Aorta (tissue), 5 donors: ENCODE results near the gene CDCA5. TPM values are rescaled to one million over a fixed set of nuclear protein-coding genes. Genes with fewer than 3 reads are reported as not detected.
"Not testable (repeated sequence)": the region's sequence is repeated elsewhere in the genome, so short reads cannot be mapped to it uniquely, and the experiment has no call there.

Source experiments
- ATAC-seq: fragments of 200-7000 bp; cut with Tn5 transposase; one replicate; pipeline ENCODE4 v1.9.1; 2022; ENCODE audit warnings: moderate library complexity; ENCODE audit not compliant: low FRiP score
- DNase-seq, 2 donors: peaks; one replicate each; pipeline ENCODE4 v3.0.0-alpha.2; 2020
- H3K27ac ChIP-seq, 2 donors: one replicate each; pipeline ENCODE4 v1.5.1; 2013; ENCODE audit warnings: low read length in 2 of 2, mild to moderate bottlenecking in 2 of 2, moderate library complexity in 2 of 2, control low read depth in 1 of 2, inconsistent platforms in 1 of 2, low read depth in 1 of 2
- H3K27me3 ChIP-seq, 2 donors: one replicate each; pipeline ENCODE4 v1.6.1; 2013; ENCODE audit warnings: control low read depth in 1 of 2, low read length in 1 of 2, mild to moderate bottlenecking in 1 of 2, moderate library complexity in 1 of 2; ENCODE audit not compliant: insufficient read depth in 2 of 2, control insufficient read depth in 1 of 2
- H3K36me3 ChIP-seq, 2 donors: one replicate each; pipeline ENCODE4 v1.6.1; 2013; ENCODE audit warnings: control low read depth in 1 of 2, low read length in 1 of 2, mild to moderate bottlenecking in 1 of 2; ENCODE audit not compliant: insufficient read depth in 2 of 2, control insufficient read depth in 1 of 2
- H3K4me1 ChIP-seq, 2 donors: one replicate each; pipeline ENCODE4 v1.6.1; 2013; ENCODE audit warnings: low read length in 2 of 2, control low read depth in 1 of 2, mild to moderate bottlenecking in 1 of 2, moderate library complexity in 1 of 2; ENCODE audit not compliant: insufficient read depth in 2 of 2, control insufficient read depth in 1 of 2
- H3K4me3 ChIP-seq, 2 donors: one replicate each; pipeline ENCODE4 v1.5.1; 2013; ENCODE audit warnings: low read length in 2 of 2, control low read depth in 1 of 2, mild to moderate bottlenecking in 1 of 2
- H3K9me3 ChIP-seq: one replicate; pipeline ENCODE4 v1.6.1; 2013; ENCODE audit warnings: mild to moderate bottlenecking, low read length; ENCODE audit not compliant: control insufficient read depth
- WGBS, 2 donors: extraction: QIAGEN DNeasy Blood & Tissue Kit; methylation state at CpG; one replicate each; pipeline ENCODE4 v1.1.7; 2013; 5-methylcytosine and 5-hydroxymethylcytosine counted together
- intact Hi-C, 2 donors: fragments of 100-400 bp; cut with DNase I; formaldehyde crosslinking; loops; one replicate each; pipeline versions ENCODE4 v1.14.2 to v1.15.0; 2022
- polyA plus RNA-seq, 2 donors: library from polyadenylated mRNA; stranded (reverse); fragments of 200-250 nt; gene quantifications; one replicate each; pipeline ENCODE4 v1.2.3, GENCODE V29; 2013
- total RNA-seq, 2 donors: library from RNA; stranded (reverse); fragmentation: NEBNext Ultra II Directional; extraction: Animal tissue kit (Norgen Biotek cat#: 25700); gene quantifications; one replicate each; pipeline ENCODE4 v1.2.1, GENCODE V29; 2021
- donor health status: healthy with polysubstance abuse.
- donor health status: Bipolar disorder and iron deficiency.
- donor health status: DM: no; HTN: no; CAD: no.
- donor health status: DM: no; HTN: no; CAD: no.
- donor health status: DM: yes; HTN: yes; CAD: no.

The CDCA5 gene
- total and polyA plus RNA-seq, 4 donors, result 0.81 to 2.5 (median 1.0) TPM

DNA sequence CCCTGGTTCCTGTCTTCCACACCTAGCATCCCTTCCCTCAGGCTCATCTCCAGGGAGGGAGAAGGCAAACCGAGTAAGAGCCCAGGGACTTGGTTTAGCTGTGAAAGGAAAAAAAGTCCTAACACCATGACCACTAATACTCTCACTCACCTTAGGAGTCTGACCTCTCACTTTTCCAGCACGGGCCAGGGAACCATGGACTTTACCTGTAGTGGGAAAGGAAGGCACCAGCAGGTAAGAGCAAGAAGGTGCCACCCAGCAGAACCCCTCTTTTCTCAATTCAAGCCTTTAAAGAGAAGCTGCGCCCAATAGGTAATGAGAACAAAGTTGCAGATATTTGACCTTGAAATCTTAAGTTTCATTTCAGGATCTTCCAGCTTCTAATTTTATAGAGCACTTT, 37.0 kb upstream of the CDCA5 start:
- ATAC-seq (no peak), DNase-seq (no peak)
- Histone ChIP-seq H3K36me3 (no peaks in the 10 kb centered on the region), H3K27me3 (no peaks in the 10 kb centered on the region), H3K4me3 (peak overlapping the region in 1 of 2 donors; percentile 82), H3K9me3 (no peaks in the 10 kb centered on the region), H3K27ac (no peak overlapping the region), H3K4me1 (no peaks in the 10 kb centered on the region)
- intact Hi-C loops, result loop anchor here in 1 of 2 donors (5.0 kb wide), 1 partner anchor 39 kb away; the partner anchor contains the start of genes CDCA5 and ZFPL1
- WGBS, 2 donors, result 83 to 84% methylated on average over 3 of the region's 3 CpGs

DNA sequence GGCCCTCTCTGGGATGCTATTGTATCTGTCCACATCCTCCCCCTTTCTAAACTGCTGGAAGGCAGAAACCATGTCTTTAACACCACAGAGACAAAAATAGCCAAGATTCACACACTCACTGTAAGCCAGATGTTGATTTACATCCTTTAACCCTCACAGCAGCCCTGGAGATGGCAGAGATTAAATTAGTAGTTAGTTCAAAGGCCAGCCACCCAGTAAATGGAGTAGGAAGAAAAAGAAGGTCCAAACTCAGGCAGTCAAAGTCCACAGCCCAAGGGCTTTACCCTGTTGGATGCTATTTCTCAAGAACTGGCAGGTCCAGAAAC, 35.8 kb upstream of the CDCA5 start:
- Histone ChIP-seq H3K27ac (no peak overlapping the region), H3K9me3 (no peaks in the 10 kb centered on the region), H3K4me3 (no peak overlapping the region), H3K36me3 (no peaks in the 10 kb centered on the region), H3K27me3 (no peaks in the 10 kb centered on the region), H3K4me1 (no peaks in the 10 kb centered on the region)
- DNase-seq (no peak), ATAC-seq (no peak)
- intact Hi-C loops, result loop anchor here in 1 of 2 donors (5.0 kb wide), 1 partner anchor 107 kb away; the partner anchor contains the start of gene ARL2

DNA sequence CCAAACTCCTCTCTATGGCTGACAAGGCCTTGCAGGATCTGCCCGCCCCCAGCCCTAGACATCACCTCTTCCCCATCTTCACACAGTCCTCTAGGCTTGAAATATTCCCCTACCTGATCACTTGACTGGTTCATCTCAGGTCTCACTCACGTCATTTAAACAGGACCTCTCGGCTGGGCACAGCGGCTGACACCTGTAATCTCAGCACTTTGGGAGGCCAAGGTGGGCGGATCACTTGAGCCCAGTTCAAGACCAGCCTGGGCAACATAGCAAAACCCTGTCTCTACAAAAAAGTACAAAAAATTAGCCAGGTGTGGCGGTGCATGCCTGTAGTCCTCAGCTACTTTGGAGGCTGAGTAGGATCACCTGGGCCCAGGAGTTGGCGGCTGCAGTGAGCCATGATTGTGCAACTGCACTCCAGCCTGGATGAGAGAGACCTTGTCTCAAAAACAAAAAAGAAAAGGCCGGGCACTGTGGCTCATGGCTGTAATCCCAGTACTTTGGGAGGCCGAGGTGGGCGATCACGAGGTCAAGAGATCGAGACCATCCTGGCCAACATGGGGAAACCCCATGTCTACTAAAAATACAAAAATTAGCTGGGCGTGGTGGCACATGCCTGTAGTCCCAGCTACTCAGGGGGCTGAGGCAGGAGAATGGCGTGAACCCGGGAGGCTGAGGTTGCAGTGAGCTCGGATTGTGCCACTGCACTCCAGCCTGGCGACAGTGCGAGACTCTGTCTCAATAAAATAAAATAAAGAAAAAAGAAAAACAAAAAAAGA, 35.2 kb upstream of the CDCA5 start:
- WGBS, 2 donors, result 86 to 88% methylated on average over 18 of the region's 18 CpGs
- not testable (repeated sequence) for H3K9me3 ChIP-seq, ATAC-seq, H3K4me1 ChIP-seq, H3K36me3 ChIP-seq, H3K27ac ChIP-seq, H3K4me3 ChIP-seq, H3K27me3 ChIP-seq, DNase-seq
- intact Hi-C loops, result loop anchor here in 1 of 2 donors (5.0 kb wide), 1 partner anchor 107 kb away; the partner anchor contains the start of gene ARL2

DNA sequence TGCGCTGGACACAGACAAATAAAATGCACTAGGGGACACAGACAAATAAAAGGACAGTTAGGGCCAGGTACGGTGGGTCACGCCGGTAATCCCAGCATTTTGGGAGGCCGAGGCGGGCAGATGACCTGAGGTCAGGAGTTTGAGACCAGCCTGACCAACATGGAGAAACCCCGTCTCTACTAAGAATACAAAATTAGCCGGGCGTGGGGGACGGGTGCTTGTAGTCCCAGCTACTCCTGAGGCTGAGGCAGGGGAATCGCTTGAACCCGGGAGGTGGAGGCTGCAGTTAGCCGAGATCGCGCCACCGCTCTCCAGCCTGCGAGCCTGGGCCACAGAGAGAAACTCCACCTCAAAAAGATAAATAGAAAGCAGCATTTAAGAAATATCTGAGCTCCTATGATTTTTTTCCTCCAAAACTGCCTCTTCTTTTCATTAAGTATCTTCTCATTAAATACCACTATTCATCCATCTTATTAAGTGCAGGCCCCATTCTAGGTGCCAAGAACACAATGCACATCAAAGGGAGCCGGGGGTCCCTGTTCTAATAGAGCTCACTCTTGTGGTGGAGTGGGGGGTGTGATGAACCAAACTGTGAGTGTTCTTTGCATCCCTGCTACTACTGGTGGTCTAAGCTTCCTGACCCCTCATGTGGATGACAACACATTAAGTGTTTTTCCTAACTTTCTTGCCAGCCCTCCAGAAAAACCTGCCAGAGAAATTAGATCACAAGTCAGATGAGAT, 34.4 kb upstream of the CDCA5 start:
- H3K27ac ChIP-seq, result no peak overlapping the region
- H3K4me1 ChIP-seq, result no peaks in the 10 kb centered on the region
- peak in 1 of 2 donors; percentile 74 for DNase-seq
- no peaks in the 10 kb centered on the region for H3K36me3 ChIP-seq
- H3K9me3 ChIP-seq, result no peaks in the 10 kb centered on the region
- intact Hi-C loops, result loop anchor here in 1 of 2 donors (5.0 kb wide), 1 partner anchor 106 kb away; the partner anchor contains the start of gene ARL2
- no peaks in the 10 kb centered on the region for H3K27me3 ChIP-seq
- H3K4me3 ChIP-seq, result no peak overlapping the region
- no peak for ATAC-seq
- 76 to 79% methylated on average over 18 of the region's 18 CpGs for WGBS, 2 donors

DNA sequence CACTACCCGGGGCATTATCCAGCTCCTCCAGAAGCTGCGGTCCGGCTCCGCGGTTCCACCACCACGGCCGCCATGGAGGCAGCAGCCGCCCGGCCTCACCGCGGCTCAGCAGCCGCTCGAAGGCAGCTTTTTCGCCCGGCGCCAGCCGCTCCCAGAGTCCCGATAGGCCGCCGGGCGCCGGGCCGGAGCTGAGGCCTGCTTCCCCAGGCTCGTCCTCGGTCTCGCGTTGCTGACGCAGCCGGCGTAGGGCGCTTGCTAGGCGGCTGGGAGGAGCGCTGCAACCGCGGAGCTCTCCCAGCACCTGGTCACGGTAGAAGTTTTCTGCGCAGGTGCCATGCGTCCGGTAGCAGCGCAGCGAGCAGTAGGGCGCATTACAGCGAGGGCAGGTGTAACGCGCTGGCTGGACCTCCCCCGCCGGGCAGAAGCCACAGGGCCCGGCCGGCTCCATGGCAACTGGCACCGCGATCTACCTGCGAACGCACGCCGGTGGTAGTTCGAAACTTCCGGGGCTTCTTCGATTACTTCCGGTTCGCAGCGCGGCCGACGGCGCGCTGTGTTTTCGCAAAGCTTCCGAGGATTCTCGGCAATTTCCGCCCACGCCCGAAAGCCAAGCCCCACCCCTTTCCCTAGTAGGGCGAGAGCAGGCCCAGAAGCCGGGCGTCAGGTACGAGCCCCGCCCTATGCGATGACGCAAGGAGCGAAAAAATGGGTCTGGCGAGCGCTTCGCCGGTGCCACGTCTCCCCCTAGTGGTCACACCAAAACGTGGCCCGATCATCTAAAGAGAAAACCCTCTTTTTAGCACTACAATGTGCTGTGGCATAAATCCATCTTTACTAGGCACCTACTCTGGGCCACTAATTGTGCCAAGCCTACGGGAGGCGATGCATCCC, 33.6 kb upstream of the CDCA5 start, which contains the start of gene ZNHIT2:
ZNHIT2 (minus strand) TSS at position 496 of the 891 bp plus-strand sequence; CDS start at position 448, 48 bp downstream.
- H3K4me3 ChIP-seq, result peak within 1 kb of the TSS; percentile 70 to 80
- ATAC-seq, result peak; percentile 93
- no peaks in the 10 kb centered on the region for H3K9me3 ChIP-seq
- H3K27me3 ChIP-seq, result no peaks in the 10 kb centered on the region
- H3K4me1 ChIP-seq, result no peaks in the 10 kb centered on the region
- peak within 1 kb of the TSS in 1 of 2 donors; percentile 71 for H3K27ac ChIP-seq
- intact Hi-C loops, result loop anchor here (2.0 to 5.0 kb wide), 3 partner anchors 63 to 105 kb away; partner anchors contain the start of genes ARL2 (in 2 of the 2) and CAPN1 (in 1 of the 2)
- WGBS, 2 donors, result 0% methylated on average over 87 to 89 of the region's 89 CpGs
- peak; percentile 100 for DNase-seq
- no peaks in the 10 kb centered on the region for H3K36me3 ChIP-seq

DNA sequence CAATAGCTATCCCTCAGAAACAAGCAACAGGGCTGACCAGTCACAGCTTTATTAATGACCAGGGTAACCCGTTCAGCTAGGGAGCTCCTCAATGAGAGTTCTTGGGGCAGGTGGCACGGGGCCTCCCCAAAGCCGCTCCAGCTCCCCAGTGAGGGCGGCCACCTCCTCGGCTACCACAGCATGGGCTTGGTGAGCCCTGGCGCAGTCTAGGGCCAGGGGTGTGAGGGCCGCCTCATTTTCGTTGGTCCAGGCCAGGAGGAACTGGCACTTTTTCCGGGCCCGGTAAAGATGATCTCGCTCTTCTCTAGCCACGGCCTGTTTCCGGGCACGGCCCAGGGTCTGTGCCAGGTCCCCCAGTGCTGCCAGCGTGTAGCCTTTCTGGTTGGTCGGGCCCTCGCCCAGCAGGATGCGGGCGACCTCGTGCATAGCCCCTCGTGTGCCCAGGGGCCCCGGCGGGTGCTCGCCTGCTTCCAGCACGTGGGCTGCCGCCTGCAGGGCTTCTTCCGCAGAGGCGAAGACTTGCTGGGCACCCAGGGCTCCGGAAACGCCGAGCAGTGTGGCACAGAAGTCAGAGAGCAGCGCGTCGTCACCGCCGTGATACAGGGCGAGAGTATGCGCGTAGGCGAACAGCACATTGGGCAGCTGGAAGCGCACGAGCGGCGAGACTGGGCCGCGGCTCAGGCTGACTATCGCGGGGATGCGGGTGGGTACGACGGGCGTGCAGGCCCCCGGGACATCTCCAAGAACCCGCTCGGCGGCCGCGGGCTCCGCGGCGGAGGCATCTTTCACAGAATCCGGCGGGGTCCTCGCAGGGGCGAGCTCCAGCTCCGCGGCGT, 32.7 kb upstream of the CDCA5 start:
- Histone ChIP-seq H3K27ac (peak overlapping the region in 1 of 2 donors; percentile 71), H3K9me3 (no peaks in the 10 kb centered on the region), H3K4me3 (peak overlapping the region; percentile 70 to 80), H3K4me1 (no peaks in the 10 kb centered on the region), H3K36me3 (no peaks in the 10 kb centered on the region), H3K27me3 (no peaks in the 10 kb centered on the region)
- ATAC-seq (no peak), DNase-seq (peak in 1 of 2 donors; percentile 86)
- 13 to 14% methylated on average over 68 of the region's 68 CpGs for WGBS, 2 donors
- intact Hi-C loops, result loop anchor here (2.0 to 5.0 kb wide), 3 partner anchors 64 to 104 kb away; partner anchors contain the start of genes ARL2 (in 2 of the 2) and CAPN1 (in 1 of the 2)

DNA sequence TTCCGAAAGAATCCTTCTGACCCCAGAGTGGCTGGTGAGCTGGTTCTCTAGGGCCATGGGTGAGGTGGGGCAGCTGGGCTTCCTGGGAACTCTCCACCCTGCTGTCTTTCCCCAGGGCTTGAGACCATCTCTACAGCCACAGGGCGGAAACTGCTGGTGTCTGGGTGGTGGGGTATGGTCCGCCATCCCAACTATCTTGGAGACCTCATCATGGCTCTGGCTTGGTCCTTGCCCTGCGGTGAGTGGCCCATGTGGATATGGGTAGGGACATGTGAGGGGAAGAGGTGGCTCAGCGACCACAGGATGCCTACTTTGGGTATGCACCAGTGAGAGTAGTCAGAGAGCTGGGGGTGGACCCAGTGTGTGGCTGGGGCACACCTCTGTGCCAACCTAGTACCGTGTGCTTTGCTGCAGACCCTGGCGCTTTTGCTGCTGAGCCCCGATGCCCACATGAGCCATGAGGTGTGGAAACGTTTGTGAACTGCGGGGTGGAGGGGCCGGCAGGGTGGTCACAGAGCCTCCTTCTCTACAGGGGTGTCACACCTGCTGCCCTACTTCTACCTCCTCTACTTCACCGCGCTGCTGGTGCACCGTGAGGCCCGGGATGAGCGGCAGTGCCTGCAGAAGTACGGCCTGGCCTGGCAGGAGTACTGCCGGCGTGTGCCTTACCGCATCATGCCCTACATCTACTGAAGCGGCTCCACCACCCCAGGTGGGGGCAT, 31.7 kb upstream of the CDCA5 start:
- Histone ChIP-seq H3K9me3 (no peaks in the 10 kb centered on the region), H3K27ac (no peak overlapping the region), H3K4me1 (no peaks in the 10 kb centered on the region), H3K4me3 (no peak overlapping the region), H3K36me3 (no peaks in the 10 kb centered on the region), H3K27me3 (no peaks in the 10 kb centered on the region)
- 91% methylated on average over 21 of the region's 21 CpGs for WGBS, 2 donors
- DNase-seq, result no peak
- intact Hi-C loops, result loop anchor here (2.0 to 5.0 kb wide), 3 partner anchors 65 to 103 kb away; partner anchors contain the start of genes ARL2 (in 2 of the 2) and CAPN1 (in 1 of the 2)
- ATAC-seq, result no peak
